Stimulated activated CD4-positive, alpha-beta T cell treated with anti-CD3 and anti-CD28 coated beads, Interleukin-15, amount 100 ng/mL, for 1 hour (primary cell): ENCODE measurements around the gene RBMX.

Source experiments
- DNase-seq, 2 donors: peaks; one replicate each; pipeline ENCODE4 v3.0.0-alpha.2; 2020; ENCODE audit warnings: low read depth in 1 of 2, low spot score in 1 of 2

Gene RBMX

GRCh38 chrX:136849395-136849794 is 31.1 kb downstream of the RBMX start:
- no peak for DNase-seq

- no peak for DNase-seq
These were observed 32.7 kb downstream of the RBMX start for GRCh38 chrX:136847874-136848273.

DNA sequence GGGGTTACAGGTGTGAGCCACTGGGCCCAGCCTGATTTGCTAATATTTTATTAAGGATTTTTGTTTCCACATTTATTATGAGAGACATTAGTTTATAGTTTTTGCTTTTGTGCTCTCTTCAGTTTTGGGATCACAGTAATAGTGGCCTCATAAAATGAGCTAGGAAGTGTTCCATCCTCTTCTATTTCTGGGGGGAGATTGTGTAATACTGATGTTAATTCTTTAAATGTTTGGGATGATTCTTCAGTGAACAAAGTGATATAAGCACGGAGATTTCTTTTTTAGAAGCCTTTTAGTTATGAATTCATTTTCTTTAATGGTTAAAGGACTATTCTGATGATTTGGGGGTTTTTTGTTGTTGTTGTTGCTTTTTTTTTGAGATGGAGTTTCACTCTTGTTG is 41.3 kb downstream of the RBMX start:
- DNase-seq, result no peak

DNA sequence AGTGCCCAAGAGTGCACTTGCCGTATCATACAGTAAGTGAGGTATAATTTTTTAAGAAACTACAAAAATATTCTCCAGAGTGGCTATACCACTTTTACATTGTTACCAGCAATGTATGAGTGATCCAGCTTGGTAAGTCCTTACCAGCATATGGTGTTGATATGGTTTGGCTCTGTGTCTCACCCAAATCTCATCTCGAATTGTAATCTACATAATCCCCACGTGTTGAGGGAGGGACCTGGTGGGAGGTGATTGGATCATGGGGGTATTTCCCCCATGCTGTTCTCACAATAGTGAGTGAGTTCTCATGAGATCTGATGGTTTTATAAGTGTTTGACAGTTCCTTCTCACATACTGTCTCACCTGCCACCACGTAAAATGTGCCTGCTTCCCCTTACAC is 44.8 kb downstream of the RBMX start:
- DNase-seq, result no peak

DNA sequence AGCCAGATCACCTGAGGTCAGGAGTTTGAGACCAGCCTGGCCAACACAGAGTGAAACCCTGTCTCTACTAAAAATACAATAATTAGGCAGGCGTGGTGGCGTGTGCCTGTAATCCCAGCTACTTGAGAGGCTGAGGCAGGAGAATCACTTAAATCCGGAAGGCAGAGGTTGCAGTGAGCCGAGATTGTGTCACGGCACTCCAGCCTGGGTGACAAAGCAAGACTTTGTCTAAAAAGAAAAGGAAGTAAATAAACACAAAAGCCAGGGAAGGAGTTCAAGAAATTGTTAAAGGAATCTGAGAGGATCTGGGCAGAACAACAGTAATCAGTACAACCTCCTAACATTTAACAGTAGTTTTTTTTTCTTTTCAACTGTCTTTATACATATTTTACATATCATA is 51.1 kb downstream of the RBMX start:
- no peak for DNase-seq

GRCh38 chrX:136828830-136829229 is 51.7 kb downstream of the RBMX start:
- no peak for DNase-seq

DNA sequence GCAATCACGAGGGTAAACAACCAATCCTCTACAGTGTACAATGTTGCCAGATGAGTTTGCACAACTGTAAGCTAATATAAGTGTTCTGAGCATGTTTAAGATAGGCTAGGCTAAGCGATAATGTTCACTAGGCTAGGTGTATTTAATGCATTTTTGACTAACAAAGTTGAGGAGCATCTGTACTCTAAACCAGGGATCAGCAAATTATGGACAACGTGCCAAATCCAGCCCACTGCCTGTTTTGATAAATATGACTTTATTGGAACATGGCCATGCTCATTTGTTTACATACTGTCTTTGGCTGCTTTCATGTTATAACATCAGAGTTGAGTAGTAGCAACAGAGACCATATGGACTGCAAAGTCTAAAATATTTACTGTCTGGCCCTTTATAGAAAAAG is 53.5 kb downstream of the RBMX start:
- no peak for DNase-seq

DNA sequence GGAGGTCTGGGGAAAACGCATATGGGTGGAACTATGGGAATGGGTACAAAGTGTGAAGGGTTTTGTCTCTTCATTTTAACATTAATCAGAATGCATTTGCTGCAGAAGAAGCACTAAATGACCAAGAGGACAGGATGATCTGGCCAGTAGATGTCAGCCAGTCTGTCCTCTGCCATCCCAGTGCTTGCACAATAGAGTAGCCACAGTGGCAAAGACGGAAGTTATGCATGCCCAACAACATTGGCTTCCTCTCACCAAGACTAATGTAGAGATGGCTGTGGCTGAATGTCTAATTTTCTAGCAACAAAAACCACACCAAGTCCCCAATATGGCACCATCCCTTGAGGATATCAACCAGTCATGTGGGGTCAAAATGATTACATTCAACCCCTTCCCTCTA is 54.8 kb downstream of the RBMX start:
- no peak for DNase-seq
